Prostate gland (tissue), 2 donors: ENCODE results near the gene WDR90. TPM values are rescaled to one million over a fixed set of nuclear protein-coding genes. Genes with fewer than 3 reads are reported as not detected.
"Not testable (repeated sequence)": the region's sequence is repeated elsewhere in the genome, so short reads cannot be mapped to it uniquely, and the experiment has no call there.

Source experiments
- DNase-seq: peaks from one replicate; pipeline ENCODE4 v3.0.0-alpha.2; 2019; ENCODE audit warnings: low spot score
- H3K27ac ChIP-seq, 2 donors: fragments of 200-600 bp; sonication (generic); 2 replicates each; pipeline ENCODE4 v1.5.1; 2017 to 2019
- H3K27me3 ChIP-seq: fragments of 200-600 bp; sonication (generic); replicated peaks from 2 replicates; pipeline ENCODE4 v1.5.1; 2019; ENCODE audit not compliant: insufficient read depth
- H3K36me3 ChIP-seq, 2 donors: fragments of 200-600 bp; sonication (generic); 1 replicate in 1 of 2; 2 replicates in 1 of 2; pipeline versions ENCODE4 v1.5.1 to v1.8.1; 2017 to 2019
- H3K4me1 ChIP-seq: fragments of 200-600 bp; sonication (generic); replicated peaks from 2 replicates; pipeline ENCODE4 v1.5.1; 2019
- H3K4me3 ChIP-seq, 2 donors: fragments of 200-600 bp; sonication (generic); 2 replicates each; pipeline ENCODE4 v1.5.1; 2017 to 2019
- H3K9me3 ChIP-seq: fragments of 200-600 bp; sonication (generic); 2 replicates; pipeline ENCODE4 v1.5.1; 2017
- CTCF ChIP-seq, 4 experiments: fragments of 200-600 bp in 2 of 4; fragments of 450-650 bp in 2 of 4; sonication (generic) in 2 of 4; IDR thresholded peaks; 1 replicate in 3 of 4; 2 replicates in 1 of 4; pipeline ENCODE4 v1.5.1; 2016 to 2019; ENCODE audit warnings: antibody characterized with exemption in 4 of 4, mild to moderate bottlenecking in 2 of 4, moderate library complexity in 2 of 4
- POLR2A ChIP-seq: fragments of 450-650 bp; IDR thresholded peaks from one replicate; pipeline ENCODE4 v1.6.1; 2016; ENCODE audit warnings: antibody characterized with exemption, mild to moderate bottlenecking
- POLR2AphosphoS5 ChIP-seq: sonication (generic); formaldehyde crosslinking; IDR thresholded peaks from one replicate; pipeline ENCODE4 v1.6.1; 2017; ENCODE audit warnings: antibody characterized with exemption
- WGBS: methylation state at CpG from one replicate; pipeline ENCODE4 v1.1.5; 2018; 5-methylcytosine and 5-hydroxymethylcytosine counted together
- intact Hi-C: fragments of 100-400 bp; cut with DNase I; formaldehyde crosslinking; loops from one replicate; pipeline ENCODE4 v1.14.2; 2022
- total RNA-seq, 2 donors: library from RNA; depleted of rRNA; stranded (reverse); fragments of >200 nt; gene quantifications; one replicate each; pipeline ENCODE4 v1.1.0, GENCODE V29; 2016

The WDR90 gene
- total RNA-seq, 2 donors from 2014 or later, result 36.8 to 60.4 TPM

DNA sequence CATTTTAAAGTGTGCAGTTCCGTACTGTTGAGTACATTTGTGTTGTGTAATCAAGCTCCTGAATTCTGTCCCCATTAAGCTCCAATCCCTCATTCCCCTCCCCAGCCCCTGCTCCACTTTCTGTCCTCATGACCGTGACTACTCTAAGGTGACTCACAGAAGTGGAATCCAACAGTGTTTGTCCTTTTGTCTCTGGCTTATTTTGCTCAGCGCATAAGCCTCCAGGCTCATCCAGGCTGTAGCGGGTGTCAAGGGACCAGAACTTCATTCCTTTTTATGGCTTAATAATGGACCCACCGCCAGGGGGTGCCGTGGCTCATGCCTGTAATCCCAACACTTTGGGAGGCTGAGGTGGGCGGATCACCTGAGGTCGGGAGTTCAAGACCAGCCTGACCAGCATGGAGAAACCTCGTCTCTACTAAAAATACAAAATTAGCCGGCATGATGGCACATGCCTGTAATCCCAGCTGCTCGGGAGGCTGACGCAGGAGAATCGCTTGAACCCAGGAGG, 63.6 kb downstream of the WDR90 start:
- intact Hi-C loops, result loop anchor here (5.0 kb wide), 2 partner anchors 75 to 340 kb away; partner anchors contain the start of genes CHTF18 and RPUSD1

DNA sequence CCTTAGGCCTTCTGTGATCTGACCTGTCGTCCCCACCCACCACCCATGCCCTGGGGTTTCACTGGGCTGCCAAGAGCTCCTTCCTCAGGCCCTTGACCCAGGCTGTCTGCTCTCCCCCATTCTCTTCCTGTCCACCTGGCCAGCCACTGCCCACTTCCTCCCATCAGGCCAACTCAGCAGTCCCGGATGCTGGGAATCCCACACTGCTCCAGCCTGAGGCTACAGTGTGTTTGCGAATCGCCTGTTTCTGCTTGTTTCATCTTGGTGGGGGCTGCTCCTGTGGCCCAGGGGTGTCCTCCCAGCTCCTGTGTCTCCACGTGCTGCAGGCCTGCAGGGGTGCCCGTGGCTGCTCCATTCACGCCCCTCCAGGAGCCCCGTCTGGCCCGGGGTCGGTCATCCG, 64.9 kb downstream of the WDR90 start:
- Histone ChIP-seq H3K27me3 (peaks cover 5% of the 10 kb centered on the region), H3K4me1 (peaks cover 14% of the 10 kb centered on the region), H3K9me3 (no peaks in the 10 kb centered on the region), H3K36me3 (no peaks in the 10 kb centered on the region), H3K4me3 (no peak overlapping the region), H3K27ac (no peak overlapping the region)
- TF ChIP-seq POLR2AphosphoS5 (no peak), POLR2A (no peak), CTCF (IDR thresholded peaks at IDR 0.05) (no peak)
- no peak for DNase-seq
- WGBS, result 70% methylated on average over 11 of the region's 11 CpGs
- intact Hi-C loops, result loop anchor here (5.0 kb wide), 2 partner anchors 73 to 338 kb away; partner anchors contain the start of genes CHTF18 and RPUSD1

More for the DNA sequence above, 63.6 kb downstream of the WDR90 start:
- 37% methylated on average over 13 of the region's 13 CpGs for WGBS
- TF ChIP-seq CTCF (IDR thresholded peaks at IDR 0.05), result peak in 2 of 4 experiments; percentile 17 to 35
- not testable (repeated sequence) for DNase-seq, H3K27ac ChIP-seq, H3K9me3 ChIP-seq, H3K36me3 ChIP-seq, H3K4me3 ChIP-seq, H3K27me3 ChIP-seq
- peaks cover 14% of the 10 kb centered on the region for H3K4me1 ChIP-seq

GRCh38 chr16:714558-715476, 65.7 kb downstream of the WDR90 start, which contains the start of gene METRN:
Gene METRN (plus strand): TSS chr16:715118. CDS start chr16:715290, 172 bp downstream.
- TF ChIP-seq POLR2AphosphoS5 (no peak), CTCF (IDR thresholded peaks at IDR 0.05) (no peak), POLR2A (no peak)
- WGBS, result 12% methylated on average over 32 of the region's 108 CpGs
- DNase-seq, result peak; percentile 85
- Histone ChIP-seq H3K27me3 (peaks cover 5% of the 10 kb centered on the region), H3K4me1 (peaks cover 15% of the 10 kb centered on the region), H3K27ac (no peak within 1 kb of the TSS), H3K9me3 (no peaks in the 10 kb centered on the region), H3K36me3 (no peaks in the 10 kb centered on the region), H3K4me3 (peak within 1 kb of the TSS; percentile 51 to 55)
- intact Hi-C loops, result loop anchor here (5.0 kb wide), 2 partner anchors 72 to 337 kb away; partner anchors contain the start of genes CHTF18 and RPUSD1

GRCh38 chr16:715477-716199, 66.5 kb downstream of the WDR90 start:
- DNase-seq, result no peak
- TF ChIP-seq CTCF (IDR thresholded peaks at IDR 0.05) (peak in 1 of 4 experiments; percentile 20), POLR2AphosphoS5 (no peak)
- H3K9me3 ChIP-seq, result no peaks in the 10 kb centered on the region
- WGBS, result 2% methylated on average over 36 of the region's 74 CpGs
- peaks cover 2% of the 10 kb centered on the region for H3K27me3 ChIP-seq
- intact Hi-C loops, result no loop called here
- H3K4me3 ChIP-seq, result peak overlapping the region; percentile 51 to 55
- no peaks in the 10 kb centered on the region for H3K36me3 ChIP-seq
- no peak overlapping the region for H3K27ac ChIP-seq
- peaks cover 23% of the 10 kb centered on the region for H3K4me1 ChIP-seq
